Nucleus accumbens (tissue), 56 donors: Measurements from ENCODE around the gene HDAC7.
A peak's percentile ranks its signal among the peaks of the same experiment; 100 is the strongest.
"Not testable (repeated sequence)": the region's sequence is repeated elsewhere in the genome, so short reads cannot be mapped to it uniquely, and the experiment has no call there.

Source experiments
- DNase-seq, 56 donors: peaks; one replicate each; lab custom pipeline; 2025; lab: John Stamatoyannopoulos, UW

Gene HDAC7

DNA sequence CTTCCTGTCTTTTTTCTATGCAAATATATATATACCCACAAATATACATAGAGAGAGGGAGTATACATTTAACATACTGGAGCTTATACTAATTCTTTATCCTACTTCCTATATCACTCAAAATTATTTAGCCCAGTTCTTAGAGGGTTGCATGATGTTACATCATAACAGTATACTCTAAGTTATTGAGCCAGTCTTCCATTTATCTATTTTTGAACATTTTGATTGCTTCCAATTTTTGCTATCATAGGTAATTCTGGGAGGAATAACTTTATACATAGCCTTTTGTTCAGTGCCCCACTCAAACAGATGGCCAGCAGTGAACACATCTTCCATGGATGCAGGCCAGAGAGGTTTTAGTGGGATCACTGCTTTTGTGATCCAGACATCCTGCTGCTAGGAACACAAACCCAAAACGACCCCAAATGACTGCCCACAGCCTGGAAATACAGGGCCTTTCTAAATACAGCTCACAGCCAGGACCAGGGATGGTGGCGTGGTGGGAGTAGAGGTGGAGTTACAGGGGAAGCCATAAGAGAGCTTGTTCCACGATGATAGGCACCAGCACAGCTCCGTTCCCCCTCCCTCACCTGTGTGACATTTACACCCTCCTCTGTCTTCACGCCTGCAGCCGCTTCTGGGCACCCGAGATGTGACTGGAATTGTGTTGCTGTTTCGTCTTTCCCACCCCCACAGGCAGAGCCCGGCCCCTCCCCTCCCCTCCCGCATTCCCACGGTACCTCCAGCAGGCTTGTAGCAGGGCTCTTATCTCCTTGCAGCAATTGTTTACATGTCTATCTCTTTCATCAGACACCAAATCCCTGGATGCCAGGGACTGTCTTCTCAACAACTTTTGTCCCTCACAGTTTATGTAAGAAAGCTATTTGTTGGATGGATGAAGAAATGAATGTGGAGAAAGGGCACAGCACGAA lies 30.7 kb upstream of the HDAC7 start:
- no peak for DNase-seq

- no peak for DNase-seq
Observed at GRCh38 chr12:47849261-47849660, 29.6 kb upstream of the HDAC7 start.

- DNase-seq, result no peak
Observed at GRCh38 chr12:47848853-47849252, 29.1 kb upstream of the HDAC7 start.

- DNase-seq, result no peak
Observed at GRCh38 chr12:47846294-47846996, 26.7 kb upstream of the HDAC7 start.

DNA sequence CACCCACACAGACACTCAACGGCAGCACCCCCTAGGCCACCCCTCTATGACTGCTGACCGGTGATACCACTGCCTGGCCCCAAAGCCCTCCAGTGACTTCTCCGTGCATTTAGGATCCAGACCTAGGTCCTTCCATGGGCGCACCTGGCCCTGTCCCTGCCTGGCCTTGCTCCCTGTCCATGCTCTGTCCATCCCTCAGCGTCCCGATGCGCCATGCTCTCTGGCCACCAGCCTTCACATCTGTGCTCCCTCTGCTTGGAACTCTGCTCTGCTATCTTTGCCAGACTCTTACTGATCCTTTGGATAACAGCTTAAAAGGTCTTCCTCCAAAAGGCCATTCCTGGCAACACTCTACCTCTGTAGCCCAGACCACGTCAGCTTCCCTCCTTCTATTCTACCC lies 25.4 kb upstream of the HDAC7 start:
- DNase-seq, result no peak

DNA sequence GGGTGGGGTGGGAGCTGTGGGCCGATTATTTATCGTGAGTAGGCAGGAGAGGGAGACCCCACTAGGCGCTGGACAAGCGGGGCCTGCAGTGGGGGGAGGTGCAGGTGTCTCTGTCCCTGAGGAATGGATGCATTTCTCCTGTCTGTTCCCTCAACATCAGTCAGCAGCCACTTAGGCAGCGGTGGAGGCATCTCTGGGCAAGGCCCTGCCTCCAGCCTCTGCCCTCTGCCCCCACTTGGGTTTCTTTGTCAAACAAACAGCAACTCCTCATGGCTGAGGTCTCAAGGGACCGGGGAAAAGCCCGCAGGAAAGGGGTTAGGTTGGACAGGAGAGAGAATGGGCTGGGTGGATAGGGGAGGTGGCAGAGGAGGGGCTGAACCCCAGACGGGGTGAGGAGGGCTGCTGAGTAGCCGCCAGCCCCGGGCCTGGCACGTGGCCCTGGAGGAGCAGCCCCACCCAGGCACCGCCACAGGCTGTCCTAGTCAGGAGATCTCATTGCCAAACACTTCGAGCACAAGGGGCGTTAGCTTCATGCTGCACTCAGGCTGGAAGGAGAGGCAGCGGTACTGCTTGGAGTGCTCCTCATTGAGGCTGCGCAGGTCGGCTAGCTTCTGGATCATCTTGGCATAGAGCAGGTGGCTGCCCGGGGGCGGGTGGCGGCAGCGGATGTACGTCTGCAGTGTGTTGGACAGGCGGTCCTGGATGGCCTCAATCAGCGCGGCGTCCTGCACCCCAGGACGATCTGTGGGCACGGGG lies 24.7 kb upstream of the HDAC7 start:
- no peak for DNase-seq

GRCh38 chr12:47843226-47843980 lies 23.7 kb upstream of the HDAC7 start:
- no peak for DNase-seq

DNA sequence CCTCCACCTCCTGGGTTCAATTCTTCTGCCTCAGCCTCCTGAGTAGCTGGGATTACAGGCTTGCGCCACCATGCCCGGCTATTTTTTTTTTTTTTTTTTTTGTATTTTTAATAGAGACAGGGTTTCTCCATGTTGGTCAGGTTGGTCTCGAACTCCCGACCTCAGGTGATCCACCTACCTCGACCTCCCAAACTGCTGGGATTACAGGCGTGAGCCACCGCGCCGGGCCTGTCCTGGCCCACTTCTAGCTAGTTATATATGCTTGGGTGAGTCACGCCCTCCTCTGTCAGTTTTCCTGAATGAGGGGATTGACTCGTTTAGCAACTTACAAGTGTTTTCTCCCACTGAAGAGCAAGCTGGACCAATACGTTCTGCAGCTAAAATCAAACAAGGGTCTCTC lies 22.8 kb upstream of the HDAC7 start:
- not testable (repeated sequence) for DNase-seq

GRCh38 chr12:47841910-47842309 lies 22.2 kb upstream of the HDAC7 start:
- DNase-seq, result no peak

GRCh38 chr12:47841501-47841900 lies 21.8 kb upstream of the HDAC7 start:
- DNase-seq, result no peak

GRCh38 chr12:47840571-47840970 lies 20.9 kb upstream of the HDAC7 start:
- no peak for DNase-seq

- DNase-seq, result no peak
Observed at GRCh38 chr12:47839214-47839876, 19.6 kb upstream of the HDAC7 start.

DNA sequence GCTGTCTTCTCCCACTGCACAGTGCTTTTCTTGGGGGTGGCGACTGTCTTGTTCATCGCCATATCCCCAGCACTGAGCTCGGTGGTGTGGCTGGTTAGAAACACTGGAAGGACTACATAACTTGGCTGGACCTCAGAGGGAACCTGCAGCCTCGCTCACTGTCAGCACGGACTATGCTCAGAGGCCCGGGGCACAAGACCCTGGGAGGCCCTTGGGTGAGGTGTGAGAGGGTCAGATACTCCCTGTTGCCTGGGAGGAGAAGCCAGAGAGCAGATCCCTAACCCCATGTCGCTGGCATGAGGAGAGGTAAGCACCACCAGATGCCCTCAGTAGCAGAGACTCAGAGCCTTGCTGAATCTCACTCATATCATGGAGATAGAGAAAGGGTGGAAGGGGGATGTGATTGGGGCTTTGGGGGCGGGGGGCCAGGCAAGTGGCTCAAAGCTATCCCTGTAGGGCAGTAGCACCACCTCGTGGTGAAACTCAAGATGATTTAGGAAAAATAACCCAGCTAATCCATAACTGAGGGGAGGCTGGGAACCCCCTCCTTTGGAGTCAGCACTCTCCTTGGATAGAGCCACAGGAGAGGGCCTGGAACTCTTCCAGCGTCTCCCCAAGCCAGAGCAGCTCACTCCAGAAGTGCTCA lies 18.7 kb upstream of the HDAC7 start:
- peak in 32 of 56 donors; percentile 9 to 61 (median 26) for DNase-seq

GRCh38 chr12:47837190-47838171 lies 17.8 kb upstream of the HDAC7 start:
- DNase-seq, result peak in 41 of 56 donors; percentile 5 to 79 (median 35)

GRCh38 chr12:47835831-47836155 lies 16.1 kb upstream of the HDAC7 start:
- no peak for DNase-seq

- no peak for DNase-seq
Observed at GRCh38 chr12:47835006-47835830, 15.5 kb upstream of the HDAC7 start.

DNA sequence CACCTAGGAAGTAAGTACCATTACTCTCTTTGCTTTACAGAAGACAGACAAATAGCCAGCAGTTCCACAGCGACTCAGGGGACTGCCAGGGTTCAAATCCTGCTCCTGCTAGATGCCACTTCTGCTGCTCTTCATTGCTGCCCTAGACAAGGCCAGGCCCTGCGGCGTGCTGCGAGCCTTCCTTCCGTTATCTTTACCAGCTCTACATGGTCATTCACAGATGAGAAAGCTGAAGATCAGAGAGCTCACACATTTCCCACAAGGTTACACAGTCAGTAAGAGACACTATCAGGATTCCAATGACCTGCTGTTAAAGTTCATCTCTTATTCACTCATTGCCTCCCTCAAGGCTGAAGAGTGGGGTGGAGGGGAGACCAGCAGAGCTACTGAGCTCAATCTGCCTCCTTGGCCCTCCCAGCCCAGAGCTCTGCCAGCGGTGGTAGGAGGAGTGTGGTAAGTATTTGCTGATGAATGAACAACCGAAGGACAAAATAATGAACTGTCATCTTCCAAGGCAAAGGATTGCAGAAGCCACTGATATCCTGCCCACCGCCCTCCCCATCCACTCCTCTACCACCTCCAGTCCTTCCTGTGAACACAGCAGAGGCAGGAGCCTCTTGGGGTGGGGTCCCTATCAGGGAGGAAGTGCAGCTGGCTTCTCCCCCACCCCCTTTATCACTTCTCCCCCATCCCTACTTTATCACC lies 14.6 kb upstream of the HDAC7 start:
- no peak for DNase-seq
